ENCODE data around the gene ERC1.

The ERC1 gene

DNA sequence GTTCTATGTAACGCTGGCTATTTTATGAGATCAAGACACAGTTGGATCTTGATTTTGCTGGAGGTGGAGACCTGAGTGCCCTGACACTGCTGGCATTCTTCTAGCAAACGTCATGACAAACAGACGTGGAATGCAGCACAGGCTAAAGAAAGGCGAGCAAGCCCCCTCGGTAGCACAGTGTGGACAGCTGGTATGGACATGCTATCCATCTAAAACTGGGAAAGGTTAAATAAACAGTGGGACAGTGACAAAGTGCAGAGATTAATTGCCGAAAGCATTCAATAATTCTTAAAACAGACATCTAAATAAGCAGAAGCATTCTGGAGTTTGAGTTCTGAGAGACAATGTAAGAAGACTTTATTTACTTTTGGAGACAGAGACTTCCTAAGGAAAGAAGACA lies 366.1 kb downstream of the ERC1 start:
- no peaks in the 10 kb centered on the region for H3K9me2 ChIP-seq (replicated peaks; ENCODE audit: insufficient read depth, low read length)
- H4K20me1 ChIP-seq (ENCODE audit: insufficient read depth, low read length), result no peaks in the 10 kb centered on the region
- no peaks in the 10 kb centered on the region for H3K27me3 ChIP-seq (replicated peaks; ENCODE audit: insufficient read depth, low read length)
- TF ChIP-seq EZH2phosphoT487 (IDR thresholded peaks at IDR 0.05; ENCODE audit: low read length) (no peak), EZH2 (optimal IDR thresholded peaks at IDR 0.05; ENCODE audit: low read depth, low read length) (no peak)
- TF ChIP-seq, protein P1, sequence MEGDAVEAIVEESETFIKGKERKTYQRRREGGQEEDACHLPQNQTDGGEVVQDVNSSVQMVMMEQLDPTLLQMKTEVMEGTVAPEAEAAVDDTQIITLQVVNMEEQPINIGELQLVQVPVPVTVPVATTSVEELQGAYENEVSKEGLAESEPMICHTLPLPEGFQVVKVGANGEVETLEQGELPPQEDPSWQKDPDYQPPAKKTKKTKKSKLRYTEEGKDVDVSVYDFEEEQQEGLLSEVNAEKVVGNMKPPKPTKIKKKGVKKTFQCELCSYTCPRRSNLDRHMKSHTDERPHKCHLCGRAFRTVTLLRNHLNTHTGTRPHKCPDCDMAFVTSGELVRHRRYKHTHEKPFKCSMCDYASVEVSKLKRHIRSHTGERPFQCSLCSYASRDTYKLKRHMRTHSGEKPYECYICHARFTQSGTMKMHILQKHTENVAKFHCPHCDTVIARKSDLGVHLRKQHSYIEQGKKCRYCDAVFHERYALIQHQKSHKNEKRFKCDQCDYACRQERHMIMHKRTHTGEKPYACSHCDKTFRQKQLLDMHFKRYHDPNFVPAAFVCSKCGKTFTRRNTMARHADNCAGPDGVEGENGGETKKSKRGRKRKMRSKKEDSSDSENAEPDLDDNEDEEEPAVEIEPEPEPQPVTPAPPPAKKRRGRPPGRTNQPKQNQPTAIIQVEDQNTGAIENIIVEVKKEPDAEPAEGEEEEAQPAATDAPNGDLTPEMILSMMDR (IDR thresholded peaks at IDR 0.05; ENCODE audit: low read length), result no peak
- H3K79me2 ChIP-seq (ENCODE audit: low read length), result no peaks in the 10 kb centered on the region
- H3K9ac ChIP-seq (ENCODE audit: low read length), result no peak overlapping the region
- DNase-seq, result no peak
- no peak overlapping the region for H2AFZ ChIP-seq (ENCODE audit: low read length)
- no peaks in the 10 kb centered on the region for H3F3A ChIP-seq (ENCODE audit: insufficient read depth, low read length)
- H3K9me3 ChIP-seq (replicated peaks; ENCODE audit: insufficient read depth, low read length), result no peaks in the 10 kb centered on the region
- H3K27ac ChIP-seq (ENCODE audit: low read length), result no peak overlapping the region
- H3K4me2 ChIP-seq (ENCODE audit: low read depth, low read length), result no peak overlapping the region
- no peak overlapping the region for H3K4me3 ChIP-seq (ENCODE audit: low read length)
- no peaks in the 10 kb centered on the region for H3K36me3 ChIP-seq (replicated peaks; ENCODE audit: insufficient read depth, low read length)
- H3K4me1 ChIP-seq (ENCODE audit: low read length), result no peaks in the 10 kb centered on the region

DNA sequence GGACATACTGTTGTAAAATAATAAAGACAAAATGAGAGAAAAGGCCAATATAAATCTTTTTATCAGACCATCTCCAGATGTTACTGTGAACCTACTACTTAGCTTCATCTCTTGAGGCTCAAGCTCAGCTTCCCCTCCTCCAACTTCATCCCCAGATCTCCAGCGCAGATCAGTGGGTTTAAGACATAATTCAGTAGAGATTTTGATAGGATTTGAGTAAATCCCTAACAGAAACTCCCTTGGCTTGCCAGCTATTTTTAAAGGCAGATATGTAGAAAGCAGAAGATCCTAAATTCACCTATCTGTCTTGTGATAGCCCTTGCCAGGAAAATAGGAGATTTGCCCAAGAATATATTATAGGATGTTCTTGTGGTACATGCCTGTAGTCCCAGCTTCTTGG lies 366.7 kb downstream of the ERC1 start:
- no peak overlapping the region for H3K27ac ChIP-seq (ENCODE audit: low read length)
- TF ChIP-seq, protein P1 (IDR thresholded peaks at IDR 0.05; ENCODE audit: low read length), result no peak
- TF ChIP-seq EZH2 (optimal IDR thresholded peaks at IDR 0.05; ENCODE audit: low read depth, low read length) (no peak), EZH2phosphoT487 (IDR thresholded peaks at IDR 0.05; ENCODE audit: low read length) (no peak)
- H3K4me1 ChIP-seq (ENCODE audit: low read length), result no peaks in the 10 kb centered on the region

DNA sequence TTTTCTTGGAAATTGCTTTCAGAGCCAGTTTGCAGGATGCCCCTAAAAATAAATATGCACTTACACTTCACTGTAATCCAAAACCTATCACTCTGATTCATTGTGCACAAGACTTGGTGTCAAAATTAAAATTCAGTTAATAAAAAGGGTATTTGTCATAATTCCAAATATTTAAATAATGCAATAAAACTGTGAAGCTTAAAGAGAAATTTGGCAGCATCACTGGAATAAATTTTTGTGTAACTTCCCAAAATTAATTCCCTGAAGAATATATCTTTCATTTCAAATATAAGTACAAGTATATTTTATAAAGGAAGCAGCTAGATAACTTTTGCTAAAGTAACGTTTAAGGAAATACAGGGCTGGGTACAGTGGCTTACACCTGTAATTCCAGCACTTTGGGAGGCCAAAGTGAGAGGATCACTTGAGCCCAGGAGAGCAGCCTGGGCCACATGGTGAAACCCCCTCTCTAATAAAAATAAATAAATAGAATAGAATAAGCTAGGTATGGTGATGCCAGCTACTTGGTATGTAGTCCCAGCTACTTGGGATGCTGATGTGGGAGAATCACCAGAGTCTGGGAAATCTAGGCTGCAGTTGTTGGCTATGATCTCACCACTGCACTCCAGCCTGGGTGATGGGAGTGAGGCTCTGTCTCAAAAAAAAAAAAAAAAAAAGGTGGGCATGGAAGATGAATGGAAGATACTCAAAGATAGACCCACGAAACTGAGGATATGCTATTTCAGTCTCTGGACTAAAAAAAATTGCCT lies 369.6 kb downstream of the ERC1 start:
- Histone ChIP-seq H2AFZ (ENCODE audit: low read length) (no peak overlapping the region), H3K27me3 (replicated peaks; ENCODE audit: insufficient read depth, low read length) (no peaks in the 10 kb centered on the region), H3K4me3 (ENCODE audit: low read length) (no peak overlapping the region), H3K27ac (ENCODE audit: low read length) (no peak overlapping the region), H3K4me2 (ENCODE audit: low read depth, low read length) (no peak overlapping the region), H3K9me2 (replicated peaks; ENCODE audit: insufficient read depth, low read length) (no peaks in the 10 kb centered on the region), H3K36me3 (replicated peaks; ENCODE audit: insufficient read depth, low read length) (no peaks in the 10 kb centered on the region), H3K79me2 (ENCODE audit: low read length) (no peaks in the 10 kb centered on the region), H3K9ac (ENCODE audit: low read length) (no peak overlapping the region), H3K9me3 (replicated peaks; ENCODE audit: insufficient read depth, low read length) (no peaks in the 10 kb centered on the region), H3F3A (ENCODE audit: insufficient read depth, low read length) (no peaks in the 10 kb centered on the region), H4K20me1 (ENCODE audit: insufficient read depth, low read length) (no peaks in the 10 kb centered on the region), H3K4me1 (ENCODE audit: low read length) (no peaks in the 10 kb centered on the region)
- no peak for DNase-seq
- no peak for TF ChIP-seq EZH2 (optimal IDR thresholded peaks at IDR 0.05; ENCODE audit: low read depth, low read length)
- TF ChIP-seq, protein P1 (IDR thresholded peaks at IDR 0.05; ENCODE audit: low read length), result no peak
- TF ChIP-seq EZH2phosphoT487 (IDR thresholded peaks at IDR 0.05; ENCODE audit: low read length), result no peak

More for the DNA sequence above, 366.7 kb downstream of the ERC1 start:
- Histone ChIP-seq H4K20me1 (ENCODE audit: insufficient read depth, low read length) (no peaks in the 10 kb centered on the region), H3K4me3 (ENCODE audit: low read length) (no peak overlapping the region), H2AFZ (ENCODE audit: low read length) (no peak overlapping the region), H3K9me3 (replicated peaks; ENCODE audit: insufficient read depth, low read length) (no peaks in the 10 kb centered on the region), H3K9me2 (replicated peaks; ENCODE audit: insufficient read depth, low read length) (no peaks in the 10 kb centered on the region), H3K79me2 (ENCODE audit: low read length) (no peaks in the 10 kb centered on the region), H3K36me3 (replicated peaks; ENCODE audit: insufficient read depth, low read length) (no peaks in the 10 kb centered on the region), H3K4me2 (ENCODE audit: low read depth, low read length) (no peak overlapping the region), H3F3A (ENCODE audit: insufficient read depth, low read length) (no peaks in the 10 kb centered on the region), H3K27me3 (replicated peaks; ENCODE audit: insufficient read depth, low read length) (no peaks in the 10 kb centered on the region), H3K9ac (ENCODE audit: low read length) (no peak overlapping the region)
- DNase-seq, result no peak

Data from MM.1S (cell line).